HG02588 (cell line): Measurements from ENCODE around the gene SDR42E1.

Source experiments
- ATAC-seq: cut with Tn5 transposase; IDR thresholded peaks from one replicate; pipeline ENCODE4 v1.9.1; 2021; ENCODE audit warnings: mild to moderate bottlenecking, moderate library complexity; ENCODE audit not compliant: unreplicated experiment

SDR42E1 gene

DNA sequence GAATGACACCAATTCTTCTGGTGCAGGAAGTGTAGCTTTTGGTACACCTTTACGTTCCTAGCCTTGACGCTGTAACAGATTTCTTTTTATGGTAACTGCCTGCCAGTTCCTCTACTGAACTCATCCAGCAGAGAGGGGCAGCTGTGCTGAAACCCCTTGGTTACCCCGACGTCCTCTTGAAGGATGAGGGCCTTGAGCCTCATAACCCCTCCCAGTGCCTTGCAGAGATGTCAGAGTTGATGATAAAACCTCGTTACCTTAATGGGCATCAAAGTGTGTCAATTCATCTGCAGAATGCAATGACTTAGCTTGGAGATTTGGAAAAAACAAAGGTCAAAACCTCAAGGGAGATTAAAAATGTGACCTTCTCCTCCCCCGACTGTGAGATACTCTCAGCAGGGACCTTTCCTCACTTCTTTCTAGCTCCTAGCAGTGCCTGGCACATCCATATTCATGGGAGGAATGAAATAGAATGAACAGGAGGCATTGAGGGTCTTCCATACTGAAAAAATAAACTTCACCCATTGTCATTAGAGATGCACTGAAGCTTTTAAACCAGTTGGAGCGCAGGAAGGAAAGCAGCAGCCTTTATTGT, 69.2 kb downstream of the SDR42E1 start:
- ATAC-seq, result no peak

DNA sequence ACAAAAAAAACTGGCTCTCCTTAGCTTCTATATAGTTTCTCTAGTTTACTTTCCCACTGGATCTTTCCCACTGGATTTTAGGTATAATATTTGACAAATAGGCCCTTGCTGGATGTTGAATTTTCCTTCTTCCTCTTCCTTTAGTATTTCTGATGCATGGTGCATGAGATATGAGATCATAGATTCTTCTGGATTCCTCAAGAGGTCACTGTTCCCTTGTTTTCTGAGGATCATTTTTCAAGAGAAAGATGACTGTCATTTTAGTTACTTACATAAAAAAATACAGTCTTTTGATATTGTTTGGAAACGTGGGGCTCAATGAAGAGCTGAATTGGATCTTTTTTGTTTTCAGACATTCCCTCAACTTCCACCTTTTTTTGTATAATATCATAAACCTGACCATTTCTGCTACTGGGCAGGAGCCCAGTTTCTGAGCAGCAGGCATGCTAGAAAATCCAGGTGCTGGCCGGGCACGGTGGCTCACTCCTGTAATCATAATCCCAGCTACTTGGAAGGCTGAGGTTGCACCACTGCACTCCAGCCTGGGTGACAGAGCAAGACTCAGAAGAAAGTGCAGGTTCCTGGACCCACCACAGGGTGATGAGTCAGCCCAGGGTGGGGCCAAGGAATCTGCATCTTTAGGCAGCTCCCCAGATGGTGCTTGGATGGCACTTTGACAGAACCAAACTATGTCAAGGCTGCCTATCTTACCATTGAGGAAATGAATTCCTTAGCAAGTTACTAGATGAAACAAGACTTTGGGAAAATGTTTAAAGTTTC, 70.3 kb downstream of the SDR42E1 start:
- no peak for ATAC-seq

DNA sequence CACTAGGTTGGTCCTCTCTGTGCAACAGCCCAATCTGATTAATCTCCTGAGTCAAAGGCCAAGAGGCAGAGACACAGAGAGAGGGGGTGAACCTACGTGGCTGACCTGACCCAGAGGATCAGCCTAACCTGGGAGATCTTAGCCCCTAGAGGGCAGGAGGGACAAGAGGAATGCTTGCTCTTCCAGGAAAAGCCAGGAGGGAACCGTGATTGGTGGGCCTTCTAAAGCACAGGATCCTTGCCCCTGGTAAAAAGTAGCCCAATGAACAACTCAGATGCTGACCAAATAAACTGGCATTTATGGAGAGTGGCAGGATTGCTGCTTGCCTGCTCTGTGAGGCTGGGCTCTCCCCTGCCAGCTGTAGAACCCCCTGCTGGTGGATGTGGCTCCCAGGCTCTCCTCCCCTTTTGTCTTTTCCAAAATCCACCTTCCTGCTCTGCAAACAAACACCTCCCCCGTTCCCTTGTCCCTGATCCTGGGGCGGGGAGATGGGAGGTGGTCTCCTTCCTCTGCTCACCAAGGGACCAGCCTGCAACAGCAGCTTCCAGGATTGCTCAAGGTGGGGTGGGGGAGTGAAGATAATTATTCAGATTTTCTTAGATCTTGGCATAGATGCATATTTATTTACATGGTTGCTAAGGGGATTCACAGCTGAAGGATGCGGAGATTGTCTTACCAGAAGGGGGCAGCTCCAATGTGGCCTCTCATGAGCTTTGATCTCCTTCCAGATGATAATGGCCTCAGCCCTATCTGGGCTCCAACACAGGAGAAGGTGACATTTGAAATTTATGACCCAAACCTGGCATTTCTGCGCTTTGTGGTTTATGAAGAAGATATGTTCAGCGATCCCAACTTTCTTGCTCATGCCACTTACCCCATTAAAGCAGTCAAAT, 71.9 kb downstream of the SDR42E1 start:
- ATAC-seq, result no peak
